Endothelial cell of umbilical vein (primary cell): ENCODE results near the gene ESPN. TPM values are rescaled to one million over a fixed set of nuclear protein-coding genes. Genes with fewer than 3 reads are reported as not detected.

ENCODE experiments used
- BruUV-seq: library from RNA; stranded (reverse); fragments of 400-500 nt; replicated peaks from 2 replicates; lab custom pipeline; 2021; lab: Mats Ljungman, UMichigan
- CTCF ChIA-PET: fragments of 300-600, 350-600 bp; sonication (Branson Sonifier 250); formaldehyde crosslinking; loops from one replicate; lab custom pipeline; 2021; ENCODE audit warnings: antibody characterized with exemption, inconsistent platforms; lab: Charles Lee
- POLR2A ChIA-PET: fragments of 300-600, 350-600 bp; sonication (Branson Sonifier 250); formaldehyde crosslinking; loops from one replicate; lab custom pipeline; 2021; ENCODE audit warnings: antibody characterized with exemption, inconsistent platforms; lab: Charles Lee
- DNase-seq: peaks from one replicate; pipeline ENCODE4 v3.0.0-alpha.2; 2011; ENCODE audit warnings: low read depth, low spot score
- FAIRE-seq: peaks from 2 replicates; lab custom pipeline; 2011; peaks lifted over from hg19 to GRCh38; lab: Jason Lieb, UNC
- H2AFZ ChIP-seq: 2 replicates; pipeline ENCODE4 v1.6.0; 2012; ENCODE audit warnings: low read depth, low read length, control low read depth, inconsistent platforms
- H3K27ac ChIP-seq: 2 replicates; pipeline ENCODE4 v1.5.1; 2011; ENCODE audit warnings: low read depth, mild to moderate bottlenecking, control low read depth, low read length, moderate library complexity; ENCODE audit not compliant: insufficient read depth
- H3K27me3 ChIP-seq, 2 experiments: 2 replicates each; pipeline versions ENCODE4 v1.6.0 to v1.6.1; 2011; ENCODE audit warnings: low read length in 2 of 2, mixed read lengths in 1 of 2; ENCODE audit not compliant: control insufficient read depth in 2 of 2, insufficient read depth in 2 of 2
- H3K36me3 ChIP-seq, 2 experiments: 2 replicates in 1 of 2; 3 replicates in 1 of 2; pipeline ENCODE4 v1.5.1; 2011; ENCODE audit warnings: low read length in 2 of 2, mild to moderate bottlenecking in 1 of 2, moderate library complexity in 1 of 2; ENCODE audit not compliant: control insufficient read depth in 2 of 2, insufficient read depth in 2 of 2; ENCODE audit errors: extremely low read depth in 1 of 2
- H3K4me1 ChIP-seq: 3 replicates; pipeline ENCODE4 v1.5.1; 2011; ENCODE audit warnings: mild to moderate bottlenecking, low read length; ENCODE audit not compliant: control insufficient read depth, insufficient read depth; ENCODE audit errors: extremely low read depth
- H3K4me2 ChIP-seq: 2 replicates; pipeline ENCODE4 v1.6.1; 2011; ENCODE audit warnings: low read length, control low read depth, mixed read lengths; ENCODE audit not compliant: insufficient read depth
- H3K4me3 ChIP-seq, 3 experiments: fragments of 200-600 bp in 1 of 3; sonication (generic), shearing (Covaris generic) in 1 of 3; replicated peaks in 1 of 3; 2 replicates each; pipeline ENCODE4 v1.5.1; 2011 to 2016; ENCODE audit warnings: control low read depth in 3 of 3, low read length in 3 of 3, mild to moderate bottlenecking in 2 of 3, inconsistent platforms in 1 of 3, low read depth in 1 of 3, moderate library complexity in 1 of 3; ENCODE audit not compliant: insufficient read depth in 1 of 3
- H3K79me2 ChIP-seq: 2 replicates; pipeline ENCODE4 v1.6.0; 2012; ENCODE audit warnings: low read length, inconsistent platforms; ENCODE audit not compliant: control insufficient read depth, insufficient read depth
- H3K9ac ChIP-seq: replicated peaks from 2 replicates; pipeline ENCODE3; 2011; ENCODE audit warnings: low read length, control low read depth; ENCODE audit not compliant: insufficient read depth; ENCODE audit errors: extremely low read depth
- H3K9me1 ChIP-seq: replicated peaks from 3 replicates; pipeline ENCODE4 v1.6.0; 2011; ENCODE audit warnings: mild to moderate bottlenecking, low read length; ENCODE audit not compliant: control insufficient read depth, insufficient read depth; ENCODE audit errors: extremely low read depth
- H3K9me3 ChIP-seq: replicated peaks from 2 replicates; pipeline ENCODE4 v1.5.1; 2012; ENCODE audit warnings: low read length, inconsistent platforms; ENCODE audit not compliant: control insufficient read depth, insufficient read depth
- H4K20me1 ChIP-seq: replicated peaks from 2 replicates; pipeline ENCODE3; 2011; ENCODE audit warnings: mild to moderate bottlenecking, low read length; ENCODE audit not compliant: control insufficient read depth, insufficient read depth; ENCODE audit errors: extremely low read depth
- CTCF ChIP-seq, 2 donors: IDR thresholded peaks; 1 replicate in 1 of 2; 2 replicates in 1 of 2; pipeline ENCODE4 v1.5.1; 2011; ENCODE audit warnings: low read length in 2 of 2, mild to moderate bottlenecking in 2 of 2, moderate library complexity in 2 of 2, control low read depth in 1 of 2, inconsistent platforms in 1 of 2, low read depth in 1 of 2; ENCODE audit not compliant: insufficient read depth in 1 of 2; ENCODE audit errors: extremely low read depth in 1 of 2
- EZH2 ChIP-seq: IDR thresholded peaks from 2 replicates; pipeline ENCODE4 v1.6.1; 2012; ENCODE audit warnings: borderline replicate concordance, low read depth, mild to moderate bottlenecking, moderate library complexity, low read length, inconsistent platforms; ENCODE audit not compliant: severe bottlenecking
- FOS ChIP-seq: IDR thresholded peaks from 2 replicates; pipeline ENCODE4 v1.6.1; 2011; ENCODE audit warnings: mild to moderate bottlenecking, low read length, moderate library complexity, borderline replicate concordance; ENCODE audit not compliant: insufficient read depth
- GATA2 ChIP-seq: IDR thresholded peaks from 2 replicates; pipeline ENCODE4 v1.7.0; 2011; ENCODE audit warnings: low read depth, mild to moderate bottlenecking, moderate library complexity, mixed read lengths, low read length; ENCODE audit not compliant: insufficient read length, insufficient read depth
- JUN ChIP-seq: IDR thresholded peaks from 2 replicates; pipeline ENCODE4 v1.6.1; 2011; ENCODE audit warnings: borderline replicate concordance, low read depth; ENCODE audit not compliant: insufficient read length, insufficient read depth
- MAX ChIP-seq: IDR thresholded peaks from 2 replicates; pipeline ENCODE4 v1.6.1; 2011; ENCODE audit not compliant: insufficient read depth, insufficient read length
- MYC ChIP-seq: IDR thresholded peaks from one replicate; pipeline ENCODE4 v1.6.1; 2011; ENCODE audit warnings: mild to moderate bottlenecking, low read depth, low read length
- POLR2A ChIP-seq: IDR thresholded peaks from 2 replicates; pipeline ENCODE4 v1.6.1; 2012; ENCODE audit warnings: low read depth, mild to moderate bottlenecking, control low read depth, low read length
- POLR2AphosphoS5 ChIP-seq: IDR thresholded peaks from 2 replicates; pipeline ENCODE4 v1.6.1; 2012; ENCODE audit warnings: low read depth, mild to moderate bottlenecking, control low read depth, low read length, moderate library complexity; ENCODE audit not compliant: insufficient read depth
- dilution Hi-C: fragments of 300-500 bp; cut with MboI; formaldehyde crosslinking; loops from one replicate; pipeline ENCODE4 v1.15.0; 2019; ENCODE audit warnings: low sequenced_read_pairs; ENCODE audit not compliant: extremely low pct_ligation_motif_present
- intact Hi-C: fragments of 100-400 bp; cut with micrococcal nuclease; formaldehyde crosslinking; loops from one replicate; pipeline ENCODE4 v1.10.0; 2022
- polyA plus RNA-seq, 4 experiments: library from polyadenylated mRNA; depleted of rRNA in 3 of 4; stranded (reverse) in 3 of 4; unstranded in 1 of 4; fragments of >200 nt; gene quantifications; 2 replicates each; pipeline versions ENCODE4 v1.2.1 to v1.2.3, GENCODE V29; 2011 to 2012; ENCODE audit warnings: missing spikeins in 1 of 4
- total RNA-seq: library from RNA; stranded (reverse); gene quantifications from 2 replicates; pipeline ENCODE4 v1.2.3, GENCODE V29; 2021

Gene ESPN
- total and polyA plus RNA-seq, 2 donors (not counting 3 experiments of a cell fraction or from before 2014, with no cell fraction given) = 0.54 to 0.71 TPM

DNA sequence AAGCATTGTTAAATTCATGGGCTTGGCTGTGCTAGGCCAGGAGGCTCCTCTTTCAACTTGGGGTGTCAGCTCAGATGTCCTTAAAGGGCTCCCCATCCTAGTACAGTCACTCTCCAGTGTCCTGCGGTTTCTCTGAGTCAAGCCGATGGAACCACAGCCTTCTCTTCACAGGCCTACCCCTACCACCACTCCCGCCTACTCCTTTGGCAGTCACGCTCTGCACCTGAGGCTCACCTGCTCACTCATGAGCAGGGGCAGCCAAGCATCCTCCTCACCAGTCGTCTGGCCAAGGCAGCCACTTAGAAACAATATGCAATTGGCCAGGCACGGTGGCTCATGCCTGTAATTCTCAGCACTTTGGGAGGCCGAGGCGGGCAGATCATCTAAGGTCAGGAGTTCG, 34.6 kb upstream of the ESPN start:
- no peaks in the 10 kb centered on the region for H4K20me1 ChIP-seq
- H3K9me3 ChIP-seq = no peaks in the 10 kb centered on the region
- no peak overlapping the region for H3K27ac ChIP-seq
- H3K4me3 ChIP-seq = no peak overlapping the region
- FAIRE-seq = no peak
- no peaks in the 10 kb centered on the region for H3K36me3 ChIP-seq
- H3K9ac ChIP-seq = no peak overlapping the region
- H3K4me1 ChIP-seq = peaks cover 28% of the 10 kb centered on the region
- dilution Hi-C loops = no loop called here
- H2AFZ ChIP-seq = no peak overlapping the region
- TF ChIP-seq EZH2 (no peak), CTCF (IDR thresholded peaks at IDR 0.05; ENCODE audit: extremely low read depth in 1 of 2, insufficient read depth in 1 of 2, low read depth in 1 of 2, low read length in 2 of 2) (no peak), POLR2A (no peak), POLR2AphosphoS5 (no peak), JUN (no peak), MYC (no peak), MAX (no peak), FOS (no peak), GATA2 (no peak)
- CTCF ChIA-PET = interaction anchor here (20.3 kb wide), 1 partner anchor 29 kb away, joined by 237 read pairs; no protein-coding TSS in a partner anchor
- no peaks in the 10 kb centered on the region for H3K9me1 ChIP-seq
- intact Hi-C loops = no loop called here
- no peaks in the 10 kb centered on the region for H3K27me3 ChIP-seq
- no peak overlapping the region for H3K4me2 ChIP-seq
- H3K79me2 ChIP-seq = peaks cover 24% of the 10 kb centered on the region
- DNase-seq = no peak
- BruUV-seq = no TSS peak
- POLR2A ChIA-PET = no interaction called here
